ENCODE measurements around the gene VEGFD. TPM values are rescaled to one million over a fixed set of nuclear protein-coding genes. Genes with fewer than 3 reads are reported as not detected.

The VEGFD gene
- total and polyA plus RNA-seq, 4 donors: 0.33 to 3.2 (median 0.41) TPM

DNA sequence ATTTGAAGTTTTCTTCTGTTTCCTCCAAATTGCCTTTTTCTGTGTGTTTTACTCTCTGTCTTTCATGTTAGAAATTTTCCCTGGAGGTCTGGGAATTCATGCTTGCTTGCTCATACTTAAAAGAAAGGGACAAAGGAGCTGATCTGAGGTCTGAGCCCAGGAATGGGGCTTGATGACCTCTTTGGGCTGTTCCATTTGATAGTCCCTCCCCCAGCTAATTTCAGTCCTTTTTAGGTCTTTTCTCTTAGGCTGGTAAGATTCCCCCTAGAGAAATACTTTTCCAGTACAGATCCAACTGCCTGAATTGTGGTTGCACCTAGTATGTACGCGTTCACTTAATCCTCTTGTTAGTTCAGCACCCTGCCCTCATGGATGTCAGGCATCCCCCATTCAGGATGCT lies 43.3 kb downstream of the VEGFD start:
- H3K27ac ChIP-seq (ENCODE audit: low read depth, low read length): no peak overlapping the region
- H3K9me3 ChIP-seq (ENCODE audit: control insufficient read depth, insufficient read depth, low read length): peaks cover 1% of the 10 kb centered on the region
- no peaks in the 10 kb centered on the region for H3K36me3 ChIP-seq (ENCODE audit: control insufficient read depth, insufficient read depth, low read length)
- H3K4me1 ChIP-seq (ENCODE audit: control insufficient read depth, insufficient read depth, low read length): no peaks in the 10 kb centered on the region
- DNase-seq (ENCODE audit: low read depth in 4 of 6, low spot score in 6 of 6): no peak
- 81% methylated on average over 2 of the region's 2 CpGs for WGBS (ENCODE audit: insufficient coverage)
- H3K27me3 ChIP-seq (ENCODE audit: control insufficient read depth, insufficient read depth, low read length): peaks cover 49% of the 10 kb centered on the region
- no peak overlapping the region for H3K4me3 ChIP-seq (ENCODE audit: low read depth, low read length)

DNA sequence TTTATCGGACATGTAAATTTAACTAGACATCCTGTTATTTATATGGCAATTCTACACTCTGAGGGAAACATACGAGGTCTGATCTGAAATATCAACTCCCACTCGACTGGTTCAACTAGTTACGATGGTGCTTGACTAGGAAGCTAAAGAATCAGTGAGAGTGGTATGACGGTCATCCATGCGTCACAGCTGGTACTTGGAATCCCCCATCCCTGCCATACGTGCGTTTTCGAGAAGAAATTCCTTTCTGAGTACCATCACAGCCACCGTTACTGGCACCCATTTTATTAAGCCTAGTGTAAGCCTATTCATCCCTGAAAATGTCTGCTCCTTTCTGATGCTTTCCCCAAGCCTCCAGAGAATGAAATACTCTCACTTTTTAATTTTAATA lies 48.2 kb downstream of the VEGFD start:
- Histone ChIP-seq H3K27me3 (ENCODE audit: control insufficient read depth, insufficient read depth, low read length) (peaks cover 40% of the 10 kb centered on the region), H3K4me1 (ENCODE audit: control insufficient read depth, insufficient read depth, low read length) (peaks cover 3% of the 10 kb centered on the region), H3K4me3 (ENCODE audit: low read depth, low read length) (peak overlapping the region; percentile 87), H3K27ac (ENCODE audit: low read depth, low read length) (peak overlapping the region; percentile 29), H3K36me3 (ENCODE audit: control insufficient read depth, insufficient read depth, low read length) (no peaks in the 10 kb centered on the region), H3K9me3 (ENCODE audit: control insufficient read depth, insufficient read depth, low read length) (peaks cover 1% of the 10 kb centered on the region)
- WGBS (ENCODE audit: insufficient coverage): 35% methylated on average over 5 of the region's 10 CpGs
- peak in 3 of 6 donors; percentile 22 to 59 (median 50) for DNase-seq (ENCODE audit: low read depth in 4 of 6, low spot score in 6 of 6)

DNA sequence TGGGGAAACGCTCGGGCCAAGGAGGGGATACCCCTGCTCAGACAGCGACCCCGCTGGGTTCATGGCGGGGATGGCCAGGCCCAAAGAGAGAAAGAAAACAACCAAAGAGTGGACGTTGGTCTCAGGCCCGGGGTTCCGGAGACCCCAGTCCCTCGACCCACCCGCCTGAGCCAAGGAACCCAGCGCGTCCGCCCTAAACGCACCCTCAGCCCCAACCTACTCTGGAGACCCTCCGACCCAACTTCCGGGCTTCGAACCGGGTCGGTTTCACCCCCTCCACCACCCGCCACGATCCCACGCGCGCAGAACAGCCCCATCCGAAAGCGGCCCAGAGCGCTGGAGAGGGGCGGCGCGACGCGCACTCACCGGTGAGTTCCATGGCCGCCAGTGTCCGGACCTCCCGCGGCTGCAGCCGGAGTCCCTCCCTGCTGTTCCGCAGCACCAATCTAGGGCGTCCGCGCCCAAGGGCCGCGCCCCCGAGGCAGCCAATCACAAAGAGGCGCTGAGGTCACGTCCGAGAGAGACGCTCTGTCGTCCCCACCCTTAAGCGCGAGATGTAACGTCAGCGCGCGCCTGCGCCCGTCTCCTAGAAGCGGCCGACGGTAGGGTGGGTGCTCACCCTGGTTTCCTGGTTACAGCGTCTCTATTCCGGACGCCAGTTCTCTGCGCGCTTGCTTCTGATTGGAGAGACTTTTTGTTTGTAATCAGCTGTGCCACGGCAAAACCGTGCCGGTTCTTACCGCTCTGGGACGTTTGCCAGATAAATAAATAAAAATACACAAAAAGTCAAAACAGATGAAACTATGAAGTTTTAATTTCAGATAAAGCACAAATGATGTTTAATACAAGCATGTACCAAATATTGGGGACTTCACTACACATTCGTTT lies 48.8 kb downstream of the VEGFD start, which contains the start of gene PIGA:
PIGA (minus strand) TSS at position 389 of the 888 bp plus-strand sequence. CDS start 3,593 bp downstream, outside the sequence.
- H3K4me1 ChIP-seq (ENCODE audit: control insufficient read depth, insufficient read depth, low read length): peaks cover 3% of the 10 kb centered on the region
- peak; percentile 73 to 98 (median 87) for DNase-seq (ENCODE audit: low read depth in 4 of 6, low spot score in 6 of 6)
- WGBS (ENCODE audit: insufficient coverage): 23% methylated on average over 64 of the region's 72 CpGs
- H3K27me3 ChIP-seq (ENCODE audit: control insufficient read depth, insufficient read depth, low read length): peaks cover 37% of the 10 kb centered on the region
- peaks cover 1% of the 10 kb centered on the region for H3K9me3 ChIP-seq (ENCODE audit: control insufficient read depth, insufficient read depth, low read length)
- H3K27ac ChIP-seq (ENCODE audit: low read depth, low read length): peak within 1 kb of the TSS; percentile 88
- H3K4me3 ChIP-seq (ENCODE audit: low read depth, low read length): peak within 1 kb of the TSS; percentile 87
- no peaks in the 10 kb centered on the region for H3K36me3 ChIP-seq (ENCODE audit: control insufficient read depth, insufficient read depth, low read length)

DNA sequence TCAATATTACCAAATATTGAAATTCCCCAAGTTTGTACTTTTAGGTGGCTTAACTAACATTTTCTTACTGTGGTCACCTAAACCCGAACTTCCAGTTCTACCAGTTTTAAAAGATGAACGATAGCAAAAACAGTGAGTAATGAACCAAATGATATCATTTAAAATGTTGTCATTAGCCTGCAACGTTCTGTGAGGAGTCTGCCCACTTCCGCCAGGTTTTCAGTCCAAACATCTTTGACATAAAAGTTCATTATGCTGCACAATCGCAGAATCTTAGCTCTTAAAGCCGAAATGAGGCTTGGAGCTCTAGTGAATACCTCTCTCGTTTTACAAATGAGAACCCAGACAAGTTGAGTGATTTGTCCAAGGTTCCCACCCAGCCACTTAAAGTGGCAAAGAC lies 49.7 kb downstream of the VEGFD start:
- peak overlapping the region; percentile 88 for H3K27ac ChIP-seq (ENCODE audit: low read depth, low read length)
- H3K4me1 ChIP-seq (ENCODE audit: control insufficient read depth, insufficient read depth, low read length): peaks cover 3% of the 10 kb centered on the region
- WGBS (ENCODE audit: insufficient coverage): 24% methylated on average over 5 of the region's 7 CpGs
- H3K36me3 ChIP-seq (ENCODE audit: control insufficient read depth, insufficient read depth, low read length): no peaks in the 10 kb centered on the region
- no peak for DNase-seq (ENCODE audit: low read depth in 4 of 6, low spot score in 6 of 6)
- H3K4me3 ChIP-seq (ENCODE audit: low read depth, low read length): peak overlapping the region; percentile 87
- peaks cover 1% of the 10 kb centered on the region for H3K9me3 ChIP-seq (ENCODE audit: control insufficient read depth, insufficient read depth, low read length)
- H3K27me3 ChIP-seq (ENCODE audit: control insufficient read depth, insufficient read depth, low read length): peaks cover 37% of the 10 kb centered on the region

DNA sequence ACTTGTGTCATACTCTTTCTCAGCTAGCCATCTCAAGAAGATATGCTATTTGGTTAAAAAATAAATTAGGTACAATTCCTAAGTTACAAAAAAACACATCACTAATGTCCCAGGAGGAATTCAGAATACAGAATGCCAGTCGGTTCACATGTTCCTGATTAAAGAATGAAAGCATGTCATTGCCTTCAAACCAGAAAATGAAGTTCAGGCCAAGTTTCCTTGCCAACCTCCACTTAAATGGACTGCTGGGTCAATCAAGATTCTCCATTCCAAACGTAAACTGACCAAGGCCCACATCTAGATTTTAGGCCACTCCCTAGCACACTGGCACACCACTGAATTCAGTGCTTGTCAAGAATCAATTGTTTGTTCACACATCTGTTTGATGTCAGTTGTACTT lies 55.4 kb downstream of the VEGFD start:
- no peak for DNase-seq (ENCODE audit: low read depth in 4 of 6, low spot score in 6 of 6)
- H3K4me1 ChIP-seq (ENCODE audit: control insufficient read depth, insufficient read depth, low read length): no peaks in the 10 kb centered on the region
- no peak overlapping the region for H3K4me3 ChIP-seq (ENCODE audit: low read depth, low read length)
- no peaks in the 10 kb centered on the region for H3K36me3 ChIP-seq (ENCODE audit: control insufficient read depth, insufficient read depth, low read length)
- H3K27ac ChIP-seq (ENCODE audit: low read depth, low read length): no peak overlapping the region
- no peaks in the 10 kb centered on the region for H3K9me3 ChIP-seq (ENCODE audit: control insufficient read depth, insufficient read depth, low read length)
- 72% methylated on average over 2 of the region's 2 CpGs for WGBS (ENCODE audit: insufficient coverage)
- peaks cover 15% of the 10 kb centered on the region for H3K27me3 ChIP-seq (ENCODE audit: control insufficient read depth, insufficient read depth, low read length)

DNA sequence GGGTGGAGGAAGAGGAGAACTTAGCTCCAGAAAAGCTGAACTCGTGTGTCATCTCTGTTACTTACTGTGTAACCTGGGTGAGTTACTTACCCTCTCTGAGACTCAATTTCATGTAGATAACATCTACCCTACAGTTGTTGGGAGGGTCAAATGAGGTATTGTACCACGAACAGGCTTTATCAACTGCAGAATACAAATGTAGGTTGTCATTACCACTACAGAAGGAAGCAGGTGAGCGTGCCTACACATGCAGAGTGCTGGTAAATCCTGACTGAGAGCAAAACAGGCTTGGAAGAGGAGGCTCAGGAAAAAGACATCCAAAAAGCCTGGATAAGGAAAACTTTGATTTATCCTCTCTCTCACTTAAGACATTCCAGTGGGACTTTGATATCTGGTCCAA lies 56.1 kb downstream of the VEGFD start:
- Histone ChIP-seq H3K27ac (ENCODE audit: low read depth, low read length) (no peak overlapping the region), H3K9me3 (ENCODE audit: control insufficient read depth, insufficient read depth, low read length) (no peaks in the 10 kb centered on the region), H3K4me3 (ENCODE audit: low read depth, low read length) (no peak overlapping the region), H3K4me1 (ENCODE audit: control insufficient read depth, insufficient read depth, low read length) (no peaks in the 10 kb centered on the region), H3K27me3 (ENCODE audit: control insufficient read depth, insufficient read depth, low read length) (peaks cover 17% of the 10 kb centered on the region), H3K36me3 (ENCODE audit: control insufficient read depth, insufficient read depth, low read length) (no peaks in the 10 kb centered on the region)
- no peak for DNase-seq (ENCODE audit: low read depth in 4 of 6, low spot score in 6 of 6)
- no CpG with 5 or more reads among the region's 3 CpGs for WGBS (ENCODE audit: insufficient coverage)

DNA sequence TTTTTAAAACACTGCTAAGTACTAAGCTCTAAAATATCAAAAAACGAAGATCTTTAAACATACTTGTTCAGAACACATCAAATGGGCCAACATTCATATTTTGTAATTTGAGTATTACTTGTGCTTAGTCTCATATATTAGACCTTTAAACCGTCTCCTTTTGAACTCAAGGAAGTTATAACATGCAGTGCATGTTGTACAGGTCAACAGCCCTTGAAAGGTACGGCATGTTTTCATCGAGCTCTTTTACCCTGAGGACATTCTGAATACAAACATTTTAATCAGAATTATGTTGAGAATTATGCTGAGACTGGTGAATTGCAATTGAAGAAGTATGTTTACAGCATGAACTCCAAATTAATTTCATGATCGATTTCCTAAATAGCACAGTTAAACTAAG lies 61.7 kb downstream of the VEGFD start:
- no peaks in the 10 kb centered on the region for H3K36me3 ChIP-seq (ENCODE audit: control insufficient read depth, insufficient read depth, low read length)
- no peaks in the 10 kb centered on the region for H3K4me1 ChIP-seq (ENCODE audit: control insufficient read depth, insufficient read depth, low read length)
- H3K27ac ChIP-seq (ENCODE audit: low read depth, low read length): no peak overlapping the region
- WGBS (ENCODE audit: insufficient coverage): no CpG with 5 or more reads among the region's 5 CpGs
- no peak overlapping the region for H3K4me3 ChIP-seq (ENCODE audit: low read depth, low read length)
- no peaks in the 10 kb centered on the region for H3K9me3 ChIP-seq (ENCODE audit: control insufficient read depth, insufficient read depth, low read length)
- no peak for DNase-seq (ENCODE audit: low read depth in 4 of 6, low spot score in 6 of 6)
- peaks cover 19% of the 10 kb centered on the region for H3K27me3 ChIP-seq (ENCODE audit: control insufficient read depth, insufficient read depth, low read length)

DNA sequence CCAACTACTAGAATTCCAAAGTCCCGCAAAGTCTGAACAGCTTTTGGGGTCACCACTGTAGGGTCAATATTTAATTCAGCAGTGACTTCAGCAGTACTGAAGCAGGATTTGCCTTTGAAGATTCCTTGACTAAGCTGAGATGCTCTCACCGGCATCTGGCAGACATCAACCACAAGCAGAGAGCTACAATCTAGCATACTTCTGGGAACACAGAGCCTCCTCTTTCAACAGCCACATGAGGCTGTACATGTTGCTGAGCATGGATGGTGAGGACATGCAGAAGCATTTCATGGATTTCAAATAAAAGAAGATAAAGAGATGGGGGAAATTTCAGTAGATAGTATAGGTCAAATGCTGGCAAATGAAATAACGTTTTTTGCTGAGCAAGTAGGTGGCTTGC lies 62.1 kb downstream of the VEGFD start:
- H3K27me3 ChIP-seq (ENCODE audit: control insufficient read depth, insufficient read depth, low read length): peaks cover 19% of the 10 kb centered on the region

DNA sequence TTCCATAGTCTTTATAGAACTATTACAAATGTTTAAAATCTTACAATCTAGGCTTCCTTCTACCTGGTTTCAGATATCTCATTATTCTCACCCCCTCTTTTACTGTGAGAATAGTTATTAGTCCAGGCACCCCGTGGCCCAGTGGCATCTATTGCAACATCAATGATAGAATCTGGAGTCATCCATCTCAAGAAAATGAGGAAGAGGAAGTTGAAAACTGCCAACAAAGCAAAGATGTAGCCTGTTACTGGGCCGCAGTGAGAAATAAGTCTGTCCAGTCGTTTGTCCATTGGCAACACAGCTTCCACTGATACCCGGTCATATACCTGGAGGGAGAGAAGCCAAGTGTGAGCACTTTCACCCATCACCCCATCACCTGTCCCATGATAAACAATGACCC lies 62.8 kb downstream of the VEGFD start:
- peaks cover 18% of the 10 kb centered on the region for H3K27me3 ChIP-seq (ENCODE audit: control insufficient read depth, insufficient read depth, low read length)
- DNase-seq (ENCODE audit: low read depth in 4 of 6, low spot score in 6 of 6): no peak
- no peaks in the 10 kb centered on the region for H3K36me3 ChIP-seq (ENCODE audit: control insufficient read depth, insufficient read depth, low read length)
- 82% methylated on average over 2 of the region's 4 CpGs for WGBS (ENCODE audit: insufficient coverage)
- H3K27ac ChIP-seq (ENCODE audit: low read depth, low read length): no peak overlapping the region
- no peak overlapping the region for H3K4me3 ChIP-seq (ENCODE audit: low read depth, low read length)
- H3K9me3 ChIP-seq (ENCODE audit: control insufficient read depth, insufficient read depth, low read length): no peaks in the 10 kb centered on the region
- no peaks in the 10 kb centered on the region for H3K4me1 ChIP-seq (ENCODE audit: control insufficient read depth, insufficient read depth, low read length)

More for the DNA sequence above, 62.1 kb downstream of the VEGFD start:
- 100% methylated on average over 1 of the region's 3 CpGs for WGBS (ENCODE audit: insufficient coverage)
- Histone ChIP-seq H3K4me3 (ENCODE audit: low read depth, low read length) (no peak overlapping the region), H3K36me3 (ENCODE audit: control insufficient read depth, insufficient read depth, low read length) (no peaks in the 10 kb centered on the region), H3K4me1 (ENCODE audit: control insufficient read depth, insufficient read depth, low read length) (no peaks in the 10 kb centered on the region), H3K9me3 (ENCODE audit: control insufficient read depth, insufficient read depth, low read length) (no peaks in the 10 kb centered on the region), H3K27ac (ENCODE audit: low read depth, low read length) (no peak overlapping the region)
- DNase-seq (ENCODE audit: low read depth in 4 of 6, low spot score in 6 of 6): no peak

DNA sequence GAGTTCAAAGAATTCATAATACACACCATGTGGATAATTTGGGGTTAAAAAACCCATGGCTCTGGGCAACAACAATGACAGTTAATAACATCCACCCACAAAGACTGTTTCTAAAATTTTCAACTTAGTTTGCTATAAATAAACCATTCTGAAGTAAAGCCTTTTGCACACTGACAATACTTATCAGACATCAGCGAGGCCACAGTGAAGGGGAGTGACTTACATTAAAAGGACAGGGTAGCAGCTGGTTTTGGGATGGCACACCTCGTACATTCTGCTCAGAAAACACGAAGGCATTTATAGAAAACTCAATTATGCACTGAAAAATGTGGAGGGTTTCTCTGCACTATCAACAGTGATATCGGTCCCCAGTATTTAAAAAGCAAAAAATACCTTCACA lies 63.9 kb downstream of the VEGFD start:
- H3K27me3 ChIP-seq (ENCODE audit: control insufficient read depth, insufficient read depth, low read length): peaks cover 11% of the 10 kb centered on the region
- no peaks in the 10 kb centered on the region for H3K9me3 ChIP-seq (ENCODE audit: control insufficient read depth, insufficient read depth, low read length)
- H3K4me1 ChIP-seq (ENCODE audit: control insufficient read depth, insufficient read depth, low read length): no peaks in the 10 kb centered on the region
- no peak overlapping the region for H3K4me3 ChIP-seq (ENCODE audit: low read depth, low read length)
- H3K27ac ChIP-seq (ENCODE audit: low read depth, low read length): no peak overlapping the region
- DNase-seq (ENCODE audit: low read depth in 4 of 6, low spot score in 6 of 6): no peak
- H3K36me3 ChIP-seq (ENCODE audit: control insufficient read depth, insufficient read depth, low read length): no peaks in the 10 kb centered on the region
- WGBS (ENCODE audit: insufficient coverage): no CpG with 5 or more reads among the region's 4 CpGs

Measured in spinal cord (tissue), 10 donors.